Fibroblast of the aortic adventitia (primary cell): ENCODE data around the gene KCNH1. TPM values are rescaled to one million over a fixed set of nuclear protein-coding genes. Genes with fewer than 3 reads are reported as not detected.
A peak's percentile ranks its signal among the peaks of the same experiment; 100 is the strongest.
"Not testable (repeated sequence)": the region's sequence is repeated elsewhere in the genome, so short reads cannot be mapped to it uniquely, and the experiment has no call there.

Experiments used
- DNase-seq: peaks from one replicate; pipeline ENCODE4 v3.0.0-alpha.2; 2010; ENCODE audit warnings: low read depth
- H3K4me3 ChIP-seq: 2 replicates; pipeline ENCODE4 v1.5.1; 2011; ENCODE audit warnings: low read depth, mild to moderate bottlenecking, control low read depth, low read length, moderate library complexity
- CTCF ChIP-seq: IDR thresholded peaks from 2 replicates; pipeline ENCODE4 v1.5.1; 2011; ENCODE audit warnings: mild to moderate bottlenecking, low read length, control low read depth, inconsistent platforms; ENCODE audit not compliant: insufficient read depth
- total RNA-seq: library from RNA; depleted of rRNA; stranded (reverse); fragments of >200 nt; gene quantifications from 2 replicates; pipeline ENCODE4 v1.2.3, GENCODE V29; 2012; ENCODE audit warnings: low replicate concordance

KCNH1 gene
- total RNA-seq, 1 donor, result not detected

GRCh38 chr1:210978316-210978973 is 155.5 kb downstream of the KCNH1 start:
- no peak overlapping the region for H3K4me3 ChIP-seq
- DNase-seq, result no peak
- no peak for TF ChIP-seq CTCF

GRCh38 chr1:210951279-210951678 is 182.7 kb downstream of the KCNH1 start:
- DNase-seq, result no peak
- H3K4me3 ChIP-seq, result no peak overlapping the region
- TF ChIP-seq CTCF, result no peak

- not testable (repeated sequence) for DNase-seq, H3K4me3 ChIP-seq
- TF ChIP-seq CTCF, result peak; percentile 26
Measured at GRCh38 chr1:210949940-210950546, 183.9 kb downstream of the KCNH1 start.

GRCh38 chr1:210949489-210949888 is 184.5 kb downstream of the KCNH1 start:
- no peak overlapping the region for H3K4me3 ChIP-seq
- TF ChIP-seq CTCF, result no peak
- DNase-seq, result no peak

GRCh38 chr1:210949039-210949438 is 184.9 kb downstream of the KCNH1 start:
- TF ChIP-seq CTCF, result no peak
- DNase-seq, result no peak
- no peak overlapping the region for H3K4me3 ChIP-seq

GRCh38 chr1:210944252-210944651 is 189.7 kb downstream of the KCNH1 start:
- no peak for DNase-seq
- no peak overlapping the region for H3K4me3 ChIP-seq
- TF ChIP-seq CTCF, result no peak
